Measurements from ENCODE around the gene ANKLE1.

Gene ANKLE1

GRCh38 chr19:17328517-17329365, 47.0 kb downstream of the ANKLE1 start:
- no peak for TF ChIP-seq CTCF (IDR thresholded peaks at IDR 0.05; ENCODE audit: insufficient read depth, low read length, missing control alignments)
- ChIA-PET CTCF (no interaction called here), POLR2A (no interaction called here)
- no peak overlapping the region for H3K4me3 ChIP-seq (ENCODE audit: low read depth, low read length)
- no peak for DNase-seq (ENCODE audit: low read depth, low spot score)

- ChIA-PET CTCF (no interaction called here), POLR2A (no interaction called here)
- H3K4me3 ChIP-seq (ENCODE audit: low read depth, low read length), result no peak overlapping the region
- DNase-seq (ENCODE audit: low read depth, low spot score), result no peak
- TF ChIP-seq CTCF (IDR thresholded peaks at IDR 0.05; ENCODE audit: insufficient read depth, low read length, missing control alignments), result no peak
Measured at GRCh38 chr19:17329366-17330261, 47.9 kb downstream of the ANKLE1 start.

GRCh38 chr19:17330262-17331044, 48.8 kb downstream of the ANKLE1 start:
- ChIA-PET POLR2A (no interaction called here), CTCF (interaction anchor here (1.2 to 2.5 kb wide), 2 partner anchors 15 to 56 kb away, joined by 3 to 11 read pairs; no protein-coding TSS in a partner anchor)
- TF ChIP-seq CTCF (IDR thresholded peaks at IDR 0.05; ENCODE audit: insufficient read depth, low read length, missing control alignments), result no peak
- no peak overlapping the region for H3K4me3 ChIP-seq (ENCODE audit: low read depth, low read length)
- DNase-seq (ENCODE audit: low read depth, low spot score), result no peak

GRCh38 chr19:17331045-17331558, 49.4 kb downstream of the ANKLE1 start:
- ChIA-PET POLR2A (no interaction called here), CTCF (interaction anchor here (1.2 to 2.5 kb wide), 3 partner anchors 15 to 136 kb away, joined by 3 to 11 read pairs (median 4); no protein-coding TSS in a partner anchor)
- no peak for TF ChIP-seq CTCF (IDR thresholded peaks at IDR 0.05; ENCODE audit: insufficient read depth, low read length, missing control alignments)
- H3K4me3 ChIP-seq (ENCODE audit: low read depth, low read length), result no peak overlapping the region
- no peak for DNase-seq (ENCODE audit: low read depth, low spot score)

- ChIA-PET POLR2A (no interaction called here), CTCF (interaction anchor here (1.3 to 2.5 kb wide), 3 partner anchors 54 to 135 kb away, joined by 4 to 11 read pairs (median 6); no protein-coding TSS in a partner anchor)
- DNase-seq (ENCODE audit: low read depth, low spot score), result no peak
- TF ChIP-seq CTCF (IDR thresholded peaks at IDR 0.05; ENCODE audit: insufficient read depth, low read length, missing control alignments), result no peak
- no peak overlapping the region for H3K4me3 ChIP-seq (ENCODE audit: low read depth, low read length)
Measured at GRCh38 chr19:17332360-17332676, 50.6 kb downstream of the ANKLE1 start.

Data from AG04449 (cell line).